HFF-Myc (cell line): ENCODE measurements around the gene NUBP1.
A peak's percentile ranks its signal among the peaks of the same experiment; 100 is the strongest.

ENCODE experiments used
- DNase-seq: peaks from one replicate; pipeline ENCODE4 v3.0.0-alpha.2; 2011; ENCODE audit warnings: low read depth; ENCODE audit errors: extremely low read depth
- H3K4me3 ChIP-seq: replicated peaks from 2 replicates; pipeline ENCODE4 v1.5.1; 2011; ENCODE audit warnings: low read depth, mild to moderate bottlenecking, control low read depth, low read length
- CTCF ChIP-seq: IDR thresholded peaks from 2 replicates; pipeline ENCODE4 v1.5.1; 2012; ENCODE audit warnings: mild to moderate bottlenecking, low read depth, low read length, control low read depth; ENCODE audit errors: missing control alignments

The NUBP1 gene

GRCh38 chr16:10728003-10728887 lies 15.4 kb upstream of the NUBP1 start:
- TF ChIP-seq CTCF, result no peak
- H3K4me3 ChIP-seq, result no peak overlapping the region
- peak; percentile 17 for DNase-seq

GRCh38 chr16:10729104-10730048 lies 14.3 kb upstream of the NUBP1 start:
- peak; percentile 21 for DNase-seq
- TF ChIP-seq CTCF, result no peak
- no peak overlapping the region for H3K4me3 ChIP-seq

- DNase-seq, result no peak
- H3K4me3 ChIP-seq, result no peak overlapping the region
- no peak for TF ChIP-seq CTCF
Measured at GRCh38 chr16:10731790-10732189, 11.9 kb upstream of the NUBP1 start.

GRCh38 chr16:10737068-10737625 lies 6.5 kb upstream of the NUBP1 start:
- DNase-seq, result no peak
- TF ChIP-seq CTCF, result peak; percentile 88
- no peak overlapping the region for H3K4me3 ChIP-seq

- no peak overlapping the region for H3K4me3 ChIP-seq
- DNase-seq, result no peak
- no peak for TF ChIP-seq CTCF
Measured at GRCh38 chr16:10738231-10739077, 5.2 kb upstream of the NUBP1 start.
